WTC11 (cell line): Measurements from ENCODE around the gene FOXJ3. TPM values are rescaled to one million over a fixed set of nuclear protein-coding genes. Genes with fewer than 3 reads are reported as not detected.

Experiments used
- ATAC-seq: fragments of 200-7000 bp; cut with Tn5 transposase; 2 replicates; pipeline ENCODE4 v1.10.0; 2021; ENCODE audit warnings: mild to moderate bottlenecking, moderate library complexity
- CTCF ChIA-PET: fragments of 300-600 bp; sonication (Branson Sonifier 250); formaldehyde crosslinking; loops from one replicate; lab custom pipeline; 2021; ENCODE audit warnings: antibody characterized with exemption; lab: Charles Lee
- POLR2A ChIA-PET: fragments of 350-600 bp; sonication (Branson Sonifier 250); formaldehyde crosslinking; loops from one replicate; lab custom pipeline; 2021; ENCODE audit warnings: antibody characterized with exemption; lab: Charles Lee
- DNase-seq: peaks from one replicate; pipeline ENCODE4 v3.0.0; 2021; ENCODE audit warnings: low spot score
- H3K27ac Mint-ChIP-seq: 2 replicates; pipeline ENCODE4 v1.8.0; 2021; ENCODE audit warnings: mixed read lengths
- H3K27me3 Mint-ChIP-seq: 2 replicates; pipeline ENCODE4 v1.8.0; 2021; ENCODE audit warnings: low read depth, mild to moderate bottlenecking, moderate library complexity, mixed read lengths
- H3K36me3 Mint-ChIP-seq: 2 replicates; pipeline ENCODE4 v1.8.0; 2021; ENCODE audit warnings: mixed read lengths
- H3K4me1 Mint-ChIP-seq: 2 replicates; pipeline ENCODE4 v1.8.0; 2022; ENCODE audit warnings: mixed read lengths
- H3K4me3 Mint-ChIP-seq: 2 replicates; pipeline ENCODE4 v1.8.0; 2021; ENCODE audit warnings: mild to moderate bottlenecking, moderate library complexity, mixed read lengths
- H3K9me3 Mint-ChIP-seq: 2 replicates; pipeline ENCODE4 v1.8.0; 2021; ENCODE audit warnings: mixed read lengths
- AFF4 ChIP-seq: sonication (generic); formaldehyde crosslinking; IDR thresholded peaks from 2 replicates; pipeline ENCODE4 v1.8.1; 2023; ENCODE audit warnings: mild to moderate bottlenecking, missing genetic modification reagents, borderline replicate concordance
- ARID4B ChIP-seq: sonication (generic); formaldehyde crosslinking; IDR thresholded peaks from 2 replicates; pipeline ENCODE4 v1.8.0; 2023; ENCODE audit warnings: missing genetic modification reagents, mild to moderate bottlenecking, borderline replicate concordance
- ATF2 ChIP-seq: sonication (generic); formaldehyde crosslinking; IDR thresholded peaks from 2 replicates; pipeline ENCODE4 v1.8.1; 2022; ENCODE audit warnings: low read depth, missing genetic modification reagents, borderline replicate concordance
- E2F1 ChIP-seq: sonication (generic); formaldehyde crosslinking; IDR thresholded peaks from 2 replicates; pipeline ENCODE4 v1.8.0; 2022; ENCODE audit warnings: mild to moderate bottlenecking, missing genetic modification reagents
- E2F5 ChIP-seq: sonication (generic); formaldehyde crosslinking; IDR thresholded peaks from 2 replicates; pipeline ENCODE4 v1.8.1; 2022; ENCODE audit warnings: mild to moderate bottlenecking, moderate library complexity, missing genetic modification reagents
- GABPB1 ChIP-seq: sonication (generic); formaldehyde crosslinking; IDR thresholded peaks from 2 replicates; pipeline ENCODE4 v1.8.1; 2023; ENCODE audit warnings: mild to moderate bottlenecking, missing genetic modification reagents
- IRF2 ChIP-seq: sonication (generic); formaldehyde crosslinking; IDR thresholded peaks from 2 replicates; pipeline ENCODE4 v1.8.0; 2022; ENCODE audit warnings: low read depth, missing genetic modification reagents, borderline replicate concordance
- MLX ChIP-seq: sonication (generic); formaldehyde crosslinking; IDR thresholded peaks from 2 replicates; pipeline ENCODE4 v1.8.1; 2023; ENCODE audit warnings: mild to moderate bottlenecking, missing genetic modification reagents, moderate library complexity
- NFATC4 ChIP-seq: fragments of 250-450 bp; sonication (Bioruptor Pico); IDR thresholded peaks from 2 replicates; pipeline ENCODE4 v1.9.0; 2021; ENCODE audit warnings: mild to moderate bottlenecking
- RELA ChIP-seq: sonication (generic); formaldehyde crosslinking; IDR thresholded peaks from 2 replicates; pipeline ENCODE4 v1.8.1; 2022; ENCODE audit warnings: missing genetic modification reagents, mild to moderate bottlenecking, borderline replicate concordance
- ZNF232 ChIP-seq: sonication (generic); formaldehyde crosslinking; IDR thresholded peaks from 2 replicates; pipeline ENCODE4 v1.8.0; 2022; ENCODE audit warnings: mild to moderate bottlenecking, missing genetic modification reagents
- ZNF425 ChIP-seq: fragments of 250-450 bp; sonication (Bioruptor Pico); conservative IDR thresholded peaks from 2 replicates; pipeline ENCODE4 v1.9.0; 2021; ENCODE audit warnings: mild to moderate bottlenecking
- ZNF512 ChIP-seq: sonication (generic); formaldehyde crosslinking; IDR thresholded peaks from 2 replicates; pipeline ENCODE4 v1.8.1; 2022; ENCODE audit warnings: missing genetic modification reagents, borderline replicate concordance
- total RNA-seq: library from RNA; stranded (reverse); gene quantifications from 3 replicates; pipeline ENCODE4 v1.2.3, GENCODE V29; 2021

The FOXJ3 gene
- total RNA-seq, 1 experiment from 2014 or later, result 43.3 TPM

GRCh38 chr1:42219627-42220026 is 115.4 kb downstream of the FOXJ3 start (continued):
- TF ChIP-seq ARID4B, result no peak

GRCh38 chr1:42214447-42214871 is 120.6 kb downstream of the FOXJ3 start:
- H3K4me1 Mint-ChIP-seq, result peaks cover 49% of the 10 kb centered on the region
- ATAC-seq, result no peak

GRCh38 chr1:42211224-42211623 is 123.8 kb downstream of the FOXJ3 start:
- DNase-seq (no peak), ATAC-seq (no peak)
- POLR2A ChIA-PET, result no interaction called here
- H3K9me3 Mint-ChIP-seq, result peaks cover 20% of the 10 kb centered on the region
- H3K4me1 Mint-ChIP-seq, result peaks cover 43% of the 10 kb centered on the region
- no peak overlapping the region for H3K27ac Mint-ChIP-seq
- no peaks in the 10 kb centered on the region for H3K27me3 Mint-ChIP-seq
- no peak for TF ChIP-seq ZNF512 (CRISPR knock-in tag)
- no peak for TF ChIP-seq ATF2 (CRISPR knock-in tag)
- TF ChIP-seq NFATC4 (CRISPR knock-in tag), result no peak
- no peak for TF ChIP-seq IRF2
- no peak for TF ChIP-seq E2F1
- TF ChIP-seq E2F5, result no peak
- no peak for TF ChIP-seq MLX (CRISPR knock-in tag)
- TF ChIP-seq AFF4 (CRISPR knock-in tag), result no peak
- TF ChIP-seq RELA, result no peak
- no peak for TF ChIP-seq ZNF425 (CRISPR knock-in tag)
- TF ChIP-seq, all 79 proteins: peak for 0
- CTCF ChIA-PET, result interaction anchor here (0.8 kb wide), 1 partner anchor 38 kb away, joined by 4 read pairs; no protein-coding TSS in a partner anchor
- Mint-ChIP-seq H3K36me3 (peaks cover 16% of the 10 kb centered on the region), H3K4me3 (no peak overlapping the region)

More at GRCh38 chr1:42214447-42214871, 120.6 kb downstream of the FOXJ3 start:
- peaks cover 6% of the 10 kb centered on the region for H3K9me3 Mint-ChIP-seq
- no peak for DNase-seq
- POLR2A ChIA-PET, result no interaction called here
- no peak overlapping the region for H3K4me3 Mint-ChIP-seq
- peaks cover 10% of the 10 kb centered on the region for H3K36me3 Mint-ChIP-seq
- H3K27ac Mint-ChIP-seq, result peak overlapping the region; percentile 47; the same call in 1 of the 2 replicates
- no peak for TF ChIP-seq ZNF232 (CRISPR knock-in tag)
- peak; percentile 44; the same call in 1 of the 2 replicates for TF ChIP-seq GABPB1 (CRISPR knock-in tag)
- H3K27me3 Mint-ChIP-seq, result no peaks in the 10 kb centered on the region
- CTCF ChIA-PET, result interaction anchor here (0.9 kb wide), 1 partner anchor 41 kb away, joined by 5 read pairs; no protein-coding TSS in a partner anchor
